NK-92 (cell line): Measurements from ENCODE around the gene PTGR2.
"Not testable (repeated sequence)": the region's sequence is repeated elsewhere in the genome, so short reads cannot be mapped to it uniquely, and the experiment has no call there.

ENCODE experiments used
- DNase-seq: peaks from one replicate; lab custom pipeline; 2025; ENCODE audit not compliant: unreplicated experiment; lab: John Stamatoyannopoulos, UW

The PTGR2 gene

DNA sequence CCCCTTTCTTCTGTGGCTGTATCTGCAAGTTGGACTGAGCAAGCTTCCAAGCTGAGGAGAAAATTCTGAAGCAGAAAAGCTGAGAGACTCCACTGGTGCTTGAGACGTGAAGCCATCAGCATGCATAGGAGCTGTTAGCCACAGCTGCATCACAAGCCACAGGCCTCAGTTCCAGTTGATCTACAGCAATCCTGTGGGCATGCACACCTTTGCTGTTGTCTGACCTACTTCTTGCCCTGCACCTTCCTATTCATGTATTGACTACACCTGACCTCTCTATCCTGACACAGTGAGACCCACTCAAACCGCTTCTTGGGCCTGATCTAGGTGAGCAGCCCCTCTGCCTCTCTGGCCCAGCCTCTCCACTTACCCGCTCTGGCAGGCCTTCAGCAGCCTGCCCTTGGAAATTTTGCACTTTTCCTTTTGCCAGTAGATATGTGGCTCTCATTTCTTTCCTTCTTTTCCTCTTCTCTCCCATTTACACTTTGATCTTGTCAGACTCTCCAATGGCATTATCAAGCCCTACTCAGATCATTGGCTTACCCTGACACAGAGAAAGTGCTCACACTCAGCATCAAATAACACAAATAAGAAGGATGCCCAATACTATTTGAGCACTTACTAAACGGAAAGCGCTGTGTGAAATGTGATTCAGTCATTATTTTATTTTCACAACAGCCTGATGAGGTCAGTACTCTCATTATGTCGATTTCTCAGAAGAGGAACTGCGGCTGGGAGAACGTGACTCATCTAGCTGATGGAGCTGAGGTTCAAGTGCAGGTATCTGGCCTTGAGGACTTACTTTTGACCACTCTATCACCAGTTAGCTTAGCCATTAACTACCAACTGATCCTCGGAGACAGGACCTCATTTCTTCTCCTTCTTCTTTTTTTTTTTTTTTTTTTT lies 21.9 kb upstream of the PTGR2 start:
- no peak for DNase-seq

DNA sequence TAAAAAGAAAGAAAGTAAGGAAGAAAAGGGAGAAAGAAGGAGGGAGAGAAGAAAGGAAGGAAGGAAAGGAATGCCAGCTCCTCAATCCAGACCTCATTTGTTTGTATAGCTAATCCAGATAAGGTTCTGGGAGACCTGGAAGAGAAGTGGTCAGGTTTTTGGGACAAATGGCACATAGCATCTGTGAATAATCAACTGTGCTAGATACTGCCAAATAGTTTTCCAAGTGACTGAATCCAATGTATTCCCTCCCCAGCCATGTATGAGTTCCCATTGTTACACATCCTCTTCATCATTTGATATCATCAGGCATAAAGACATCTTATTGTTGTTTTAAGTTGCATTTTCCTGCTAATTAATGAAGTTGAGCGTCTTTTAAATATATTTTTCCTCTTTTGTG lies 18.6 kb upstream of the PTGR2 start:
- no peak for DNase-seq

DNA sequence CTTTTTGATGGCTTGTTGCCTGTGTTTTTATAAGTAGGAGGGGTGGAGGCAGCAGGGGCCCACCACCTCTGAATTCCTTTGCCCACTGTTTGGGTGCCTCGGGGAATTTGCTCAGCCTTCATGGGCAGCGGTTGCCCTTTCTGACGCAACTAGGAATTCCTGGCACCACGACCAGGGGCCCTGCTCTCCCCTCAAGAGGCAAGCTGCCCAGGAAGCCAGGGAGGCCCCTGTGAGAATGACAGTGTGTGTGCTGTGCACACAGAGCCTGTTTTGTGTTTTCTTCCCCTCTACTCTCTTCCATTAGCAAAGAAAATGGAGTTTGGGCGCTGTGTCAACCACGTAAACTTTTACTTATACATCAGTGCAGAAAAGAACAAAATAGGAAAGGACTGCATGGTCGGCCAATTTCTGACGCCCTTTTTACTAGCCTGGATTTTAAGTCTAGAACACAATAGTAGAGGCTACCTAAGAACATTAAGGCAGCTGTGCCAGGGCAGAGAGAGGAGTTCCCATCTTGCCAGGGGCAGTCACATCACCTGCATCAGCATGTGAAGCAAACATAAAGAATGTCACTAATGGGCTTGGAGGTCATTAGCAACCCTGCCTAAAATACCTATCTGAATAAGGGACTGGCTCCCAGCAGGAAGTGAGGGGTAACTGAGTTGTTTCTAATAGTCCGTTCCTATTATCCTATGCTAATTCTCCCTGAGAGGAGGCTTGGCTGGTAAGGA lies 17.9 kb upstream of the PTGR2 start:
- no peak for DNase-seq

DNA sequence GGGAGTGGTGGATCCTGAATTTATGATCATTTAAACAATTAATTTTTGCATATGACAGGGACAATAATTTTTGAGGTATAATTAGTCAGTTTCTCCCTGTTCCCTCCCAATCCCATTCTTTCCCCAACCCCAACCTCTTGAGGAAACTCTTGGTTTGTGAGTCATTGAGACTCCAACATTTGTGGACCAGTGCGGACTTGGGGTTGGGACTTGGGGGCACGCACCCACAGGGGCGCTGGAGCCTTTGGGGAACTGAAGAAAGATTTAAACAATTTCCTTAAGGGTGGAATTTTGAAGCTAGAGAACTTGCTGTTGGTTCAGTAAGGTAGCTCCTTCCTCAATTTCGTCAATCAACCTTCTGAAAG lies 17.4 kb upstream of the PTGR2 start:
- no peak for DNase-seq

DNA sequence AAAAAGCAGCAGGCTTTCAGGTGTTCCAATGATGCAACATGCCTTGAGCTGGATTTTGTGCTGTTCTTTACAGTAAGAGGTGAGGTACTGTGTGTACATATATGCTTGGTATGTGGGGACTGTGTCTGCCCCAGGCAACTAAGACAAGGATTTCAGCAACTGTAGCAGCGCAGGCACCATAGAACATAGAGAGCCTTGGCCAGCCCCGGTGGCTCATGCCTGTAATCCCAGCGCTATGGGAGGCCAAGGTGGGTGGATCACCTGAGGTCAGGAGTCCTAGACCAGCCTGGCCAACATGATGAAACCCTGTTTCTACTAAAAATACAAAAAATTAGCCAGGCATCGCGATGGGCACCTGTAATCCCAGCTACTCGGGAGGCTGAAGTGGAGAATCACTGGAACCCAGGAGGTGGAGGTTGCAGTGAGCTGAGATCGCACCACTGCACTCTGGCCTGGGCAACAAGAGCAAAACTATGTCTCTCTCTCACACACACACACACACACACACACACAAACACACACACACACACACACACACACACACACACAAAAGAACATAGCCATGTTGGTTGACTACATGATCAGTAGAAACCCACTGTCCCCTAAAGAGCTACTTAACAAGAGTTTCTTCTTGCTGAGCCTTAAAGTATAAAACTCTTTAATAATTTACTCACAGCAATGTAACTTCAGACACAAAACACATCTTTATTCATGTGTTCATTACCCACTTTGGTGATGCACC lies 13.2 kb upstream of the PTGR2 start:
- DNase-seq, result not testable (repeated sequence)

DNA sequence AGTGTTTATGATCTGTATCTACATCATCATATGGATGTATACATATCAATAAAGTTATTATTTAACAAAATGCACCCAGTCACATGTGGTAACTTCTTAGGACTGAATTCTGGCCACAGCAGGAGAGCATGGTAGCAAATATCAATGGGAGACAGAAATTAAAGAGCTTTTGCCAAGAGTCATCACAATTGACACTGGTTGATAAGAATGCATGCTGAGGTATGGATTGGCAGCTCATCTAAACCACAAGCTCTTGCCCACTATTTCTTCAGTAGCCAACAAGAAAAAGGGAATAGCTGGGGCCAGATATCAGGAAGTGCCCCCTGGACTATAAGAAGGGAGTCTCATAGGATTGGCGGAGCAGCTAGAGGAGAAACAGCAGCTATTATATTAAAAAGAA lies 9.4 kb upstream of the PTGR2 start:
- DNase-seq, result no peak

DNA sequence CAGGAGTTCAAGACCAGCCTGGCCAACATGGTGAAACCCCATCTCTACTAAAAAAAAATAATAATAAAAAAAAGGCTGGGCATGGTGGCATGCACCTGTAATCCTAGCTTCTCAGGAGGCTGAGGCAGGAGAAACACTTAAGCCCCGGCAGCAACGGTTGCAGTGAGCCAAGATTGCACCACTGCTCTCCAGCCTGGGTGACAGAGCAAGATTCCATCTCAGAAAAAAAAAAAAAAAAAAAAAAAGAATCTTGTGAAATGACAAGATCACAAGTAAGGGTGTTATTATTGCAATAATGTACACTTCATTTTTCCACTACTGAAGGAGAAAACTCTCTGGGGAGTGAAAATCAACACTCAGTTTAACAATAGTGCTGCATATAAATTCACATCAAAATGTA lies 8.8 kb upstream of the PTGR2 start:
- no peak for DNase-seq

DNA sequence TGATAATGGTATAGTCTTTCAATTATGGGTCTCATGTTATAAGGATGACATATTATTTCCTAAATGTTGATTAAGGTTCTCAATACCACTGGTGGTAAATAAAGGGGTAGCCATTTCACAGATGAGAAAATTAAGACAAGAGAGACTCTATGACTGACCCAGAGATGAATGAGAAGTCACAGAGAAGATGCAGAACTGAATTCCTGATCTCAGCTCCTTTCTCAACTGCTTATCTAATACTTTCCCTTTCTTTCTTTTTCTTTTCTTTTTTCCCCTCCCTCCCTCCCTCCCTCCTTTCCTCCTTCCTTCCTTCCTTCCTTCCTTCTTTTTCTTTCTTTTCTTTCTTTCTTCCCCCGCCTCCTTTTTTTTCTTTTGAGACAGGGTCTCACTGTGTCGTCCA lies 8.3 kb upstream of the PTGR2 start:
- DNase-seq, result no peak

DNA sequence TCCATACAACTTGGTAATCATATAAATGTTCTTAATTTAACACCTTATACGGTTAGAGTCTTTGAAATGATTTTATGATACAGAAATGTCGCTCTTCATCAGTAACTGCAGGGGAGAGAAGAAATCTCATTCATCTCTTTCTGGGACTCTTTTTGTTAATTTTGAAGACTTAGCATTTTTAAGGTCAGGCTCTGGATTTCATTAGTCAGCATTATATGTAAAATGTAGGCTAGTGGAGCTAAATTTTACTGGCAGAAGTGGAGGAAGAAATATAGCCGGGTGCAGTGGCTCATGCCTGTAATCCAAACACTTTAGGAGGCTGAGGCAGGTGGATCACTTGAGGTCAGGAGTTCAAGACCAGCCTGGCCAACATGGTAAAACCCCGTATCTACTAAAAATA lies 4.7 kb upstream of the PTGR2 start:
- DNase-seq, result no peak

DNA sequence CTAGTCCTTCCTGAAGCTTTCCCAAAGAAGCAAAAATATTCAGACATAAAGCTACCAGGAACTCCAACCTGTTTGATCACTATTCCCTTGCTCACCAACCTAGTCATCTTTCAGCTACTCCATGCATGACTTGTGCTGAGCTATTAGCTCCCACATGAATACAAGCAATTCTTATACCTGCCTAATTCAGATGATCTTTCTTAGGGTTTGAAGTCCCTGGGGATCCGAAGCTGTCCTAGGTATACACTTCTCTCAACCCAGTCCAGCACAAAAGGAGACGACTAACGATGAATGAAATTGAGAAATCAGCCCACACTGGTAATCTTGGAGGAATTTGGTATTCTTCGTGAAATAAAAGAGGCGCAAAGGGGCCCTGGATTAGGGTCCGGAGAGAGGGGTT lies 631 bp upstream of the PTGR2 start:
- DNase-seq, result no peak

DNA sequence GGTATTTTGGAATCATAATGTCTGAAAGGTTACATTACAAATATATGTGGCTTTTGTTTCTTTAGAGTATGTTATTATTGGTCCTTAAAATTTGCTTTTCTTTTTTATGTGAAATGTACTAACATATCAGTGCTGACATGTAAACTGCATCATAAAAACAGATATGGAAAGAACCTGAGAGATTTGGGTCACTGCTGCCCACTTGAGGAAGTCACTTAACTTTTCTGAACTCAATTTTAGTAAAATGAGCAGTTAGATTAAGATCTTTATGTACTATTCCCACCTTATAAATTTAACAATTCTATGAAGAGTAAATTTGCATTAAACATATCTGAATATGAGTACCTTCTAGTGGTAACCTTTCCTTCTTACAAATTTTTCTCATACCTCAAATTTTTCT lies 7.5 kb downstream of the PTGR2 start:
- DNase-seq, result no peak

DNA sequence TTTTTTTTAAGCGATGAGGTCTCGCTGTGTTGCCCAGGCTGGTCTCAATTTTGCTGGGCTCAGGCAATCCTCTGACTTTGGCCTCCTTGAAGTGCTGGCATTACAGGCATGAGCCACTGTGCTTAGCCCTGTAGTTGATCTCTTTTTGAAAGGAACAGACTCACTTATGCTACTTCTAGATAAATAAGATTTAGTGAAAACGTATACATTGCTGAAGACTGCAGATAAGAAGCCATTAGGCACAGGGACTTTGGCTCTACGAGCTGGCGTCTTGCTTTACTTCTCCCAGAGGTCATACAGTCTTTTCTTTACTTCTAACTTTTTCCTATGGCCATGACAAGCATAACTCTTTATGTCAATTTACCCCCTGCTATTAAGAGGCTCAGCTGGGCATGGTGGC lies 9.4 kb downstream of the PTGR2 start:
- no peak for DNase-seq

DNA sequence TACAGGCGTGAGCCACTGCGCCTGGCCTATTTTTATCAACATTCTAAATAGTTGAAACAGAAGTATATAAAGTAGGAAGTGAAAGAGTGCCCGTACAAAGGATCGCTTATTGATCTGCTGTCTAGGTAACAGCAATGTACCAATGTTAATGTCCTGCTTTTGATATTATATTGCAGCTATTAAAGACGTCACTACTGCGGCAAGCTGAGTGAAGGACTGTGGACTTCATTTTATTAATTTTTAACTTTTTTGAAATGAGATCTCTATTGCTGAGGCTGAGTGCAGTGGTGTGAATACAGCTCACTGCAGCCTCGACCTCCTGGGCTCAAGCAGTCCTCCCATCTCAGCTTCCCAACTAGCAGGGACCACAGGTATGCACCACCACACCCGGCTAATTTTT lies 10.8 kb downstream of the PTGR2 start:
- DNase-seq, result no peak

DNA sequence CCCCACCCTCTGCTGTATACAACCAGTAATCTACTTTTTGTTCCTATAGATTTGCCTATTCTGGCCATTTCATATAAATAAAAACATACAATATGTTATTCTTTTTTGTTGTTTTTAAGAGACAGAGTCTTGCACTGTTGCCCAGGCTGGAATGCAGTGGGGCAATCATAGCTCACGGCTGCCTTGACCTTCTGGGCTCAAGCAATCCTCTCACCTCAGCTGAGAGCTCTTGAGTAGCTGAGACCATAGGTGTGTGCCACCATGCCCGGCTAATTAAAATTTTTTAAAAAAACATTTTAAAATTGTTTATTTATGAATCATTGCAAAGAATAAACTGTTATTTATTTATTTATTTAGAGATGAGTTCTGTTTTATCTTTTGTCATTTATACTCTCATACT lies 11.6 kb downstream of the PTGR2 start:
- no peak for DNase-seq

DNA sequence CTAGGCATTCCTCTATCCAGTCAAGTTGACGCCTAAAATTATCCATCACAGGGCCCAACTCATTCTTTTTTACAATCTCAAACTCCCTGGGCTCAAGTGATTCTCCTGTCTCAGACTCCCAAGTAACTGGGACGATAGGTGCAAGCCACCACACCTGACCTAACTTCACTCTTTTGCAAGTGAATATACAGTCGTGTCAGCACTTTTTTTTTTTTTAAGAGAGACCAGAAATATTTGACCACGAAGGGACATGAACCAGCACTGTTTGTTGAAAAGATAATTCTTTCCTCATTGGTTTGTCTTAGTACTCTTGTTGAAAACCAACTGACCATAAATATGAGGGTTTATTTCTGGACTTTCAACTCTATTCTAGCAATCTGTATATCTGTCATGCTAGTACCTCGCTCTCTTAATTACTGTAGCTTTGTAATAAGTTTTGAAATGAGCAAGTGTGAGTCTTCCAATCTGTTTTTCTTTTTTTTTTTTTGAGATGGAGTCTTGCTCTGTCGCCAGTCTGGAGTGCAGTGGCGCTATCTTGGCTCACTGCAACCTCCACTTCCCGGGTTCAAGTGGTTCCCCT lies 14.0 kb downstream of the PTGR2 start:
- no peak for DNase-seq

DNA sequence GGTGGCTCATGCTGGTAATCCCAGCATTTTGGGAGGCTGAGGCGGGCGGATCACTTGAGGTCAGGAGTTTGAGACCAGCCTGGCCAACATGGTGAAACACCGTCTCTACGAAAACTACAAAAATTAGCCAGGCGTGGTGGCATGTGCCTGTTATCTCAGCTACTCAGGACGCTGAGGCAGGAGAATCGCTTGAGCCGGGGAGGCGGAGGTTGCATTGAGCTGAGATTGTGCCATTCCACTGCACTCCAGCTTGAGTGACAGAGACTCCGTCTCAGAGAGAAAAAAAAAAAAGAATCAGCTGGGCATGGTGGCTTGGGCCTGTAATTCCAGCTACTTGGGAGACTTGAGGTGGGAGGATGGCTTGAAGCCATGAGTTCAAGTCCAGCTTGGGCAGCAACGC lies 18.1 kb downstream of the PTGR2 start:
- not testable (repeated sequence) for DNase-seq

DNA sequence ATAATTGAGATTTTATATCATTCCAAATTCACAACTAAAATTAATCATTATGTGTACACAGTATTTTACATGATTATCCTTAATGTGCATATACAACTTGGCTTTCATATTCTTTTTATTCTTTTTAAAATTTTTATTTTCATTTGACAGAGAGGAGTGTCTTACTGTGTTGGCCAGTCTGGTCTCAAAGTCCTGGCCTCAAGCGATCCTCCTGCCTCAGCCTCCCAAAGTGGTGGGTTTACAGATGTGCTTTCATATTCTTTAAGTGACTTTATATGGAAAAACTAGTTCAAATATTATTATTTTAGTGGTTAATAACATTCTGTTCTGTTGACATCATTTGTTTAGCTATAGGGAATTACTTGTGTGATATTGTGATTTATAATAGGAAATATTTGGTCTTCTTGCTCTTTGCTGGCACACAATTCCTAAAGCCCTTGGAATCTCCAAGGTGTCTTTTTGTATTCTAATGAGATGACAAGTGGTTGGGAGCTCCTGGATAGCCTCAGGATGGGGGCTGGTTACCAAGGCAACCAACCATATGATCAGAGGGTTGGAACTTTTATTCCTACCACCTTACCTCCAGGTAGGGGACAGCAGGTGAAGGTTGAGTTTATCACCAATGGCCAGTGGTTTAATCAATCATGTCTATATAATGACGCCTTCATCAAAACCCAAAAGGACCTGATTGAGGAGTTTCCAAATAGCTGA lies 19.0 kb downstream of the PTGR2 start:
- no peak for DNase-seq

DNA sequence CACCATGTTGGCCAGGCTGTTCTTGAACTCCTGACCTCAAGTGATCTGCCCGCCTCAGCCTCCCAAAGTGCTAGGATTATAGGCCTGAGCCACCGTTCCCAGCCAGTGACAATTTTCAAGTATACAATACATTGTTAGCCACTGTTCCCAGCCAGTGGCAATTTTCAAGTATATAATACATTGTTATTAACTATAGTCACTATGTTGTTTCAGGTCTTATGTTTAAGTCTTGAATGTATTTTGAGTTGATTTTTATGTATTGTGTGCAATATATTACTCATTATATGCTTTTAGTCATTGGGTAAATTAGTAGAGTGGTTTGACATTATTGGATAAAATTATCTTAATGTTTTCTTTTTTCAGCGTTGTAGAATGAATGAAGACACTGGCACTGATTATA lies 22.0 kb downstream of the PTGR2 start:
- DNase-seq, result no peak

DNA sequence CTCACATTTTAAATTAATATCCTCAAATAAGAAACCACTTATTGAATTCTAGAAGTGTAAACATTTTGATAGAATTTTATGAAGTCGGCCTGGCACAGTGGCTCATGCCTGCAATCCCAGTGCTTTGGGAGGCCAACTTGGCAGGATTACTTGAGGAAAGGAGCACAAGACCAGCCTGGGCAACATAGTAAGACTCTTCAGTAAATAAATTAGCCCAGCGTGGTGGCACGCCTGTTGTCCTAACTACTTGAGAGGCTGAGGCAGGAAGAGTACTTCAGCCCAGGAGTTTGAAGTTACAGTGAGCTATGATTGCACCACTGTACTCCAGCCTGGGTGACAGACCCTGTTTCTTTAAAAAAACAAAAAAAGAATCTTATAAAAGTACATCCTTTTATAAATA lies 26.2 kb downstream of the PTGR2 start:
- no peak for DNase-seq

DNA sequence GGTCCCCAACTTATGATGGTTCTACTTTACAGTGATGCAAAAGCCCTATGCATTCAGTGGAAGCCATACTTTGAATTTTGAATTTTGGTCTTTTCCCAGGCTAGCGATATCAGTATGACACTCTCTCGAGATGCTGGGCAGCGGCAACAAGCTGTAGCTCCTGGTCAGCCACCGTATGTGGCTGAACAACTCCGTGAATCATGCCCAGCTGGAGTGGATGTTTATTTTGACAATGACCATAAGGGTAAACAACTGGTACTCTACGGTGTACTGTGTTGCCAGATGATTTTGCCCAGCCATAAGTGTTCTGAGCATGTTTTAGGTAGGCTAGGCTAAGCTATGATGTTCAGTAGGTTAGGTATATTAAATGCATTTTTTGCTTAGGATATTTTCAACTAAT lies 26.8 kb downstream of the PTGR2 start:
- no peak for DNase-seq

DNA sequence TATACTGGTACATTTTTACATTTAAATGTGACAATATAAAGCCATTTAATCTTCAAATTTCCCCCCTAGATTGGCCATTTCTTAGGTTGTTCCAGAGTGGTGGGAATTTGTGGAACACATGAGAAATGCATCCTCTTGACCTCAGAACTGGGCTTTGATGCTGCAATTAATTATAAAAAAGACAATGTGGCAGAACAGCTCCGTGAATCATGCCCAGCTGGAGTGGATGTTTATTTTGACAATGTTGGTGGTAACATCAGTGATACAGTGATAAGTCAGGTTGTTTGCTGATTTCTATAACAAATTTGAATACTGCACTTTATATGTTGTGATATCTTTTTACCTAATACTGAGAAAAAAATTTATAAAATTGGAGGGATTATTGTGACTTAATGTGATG lies 27.4 kb downstream of the PTGR2 start:
- no peak for DNase-seq
